K562 (cell line): ENCODE data around the gene LRMDA. TPM values are rescaled to one million over a fixed set of nuclear protein-coding genes. Genes with fewer than 3 reads are reported as not detected.

ENCODE experiments used
- ATAC-seq: fragments of 200-7000 bp; cut with Tn5 transposase; 3 replicates; pipeline ENCODE4 v1.9.1; 2020; ENCODE audit warnings: moderate library complexity
- BruUV-seq: library from RNA; stranded (reverse); fragments of 400-500 nt; replicated peaks from 2 replicates; lab custom pipeline; 2021; lab: Mats Ljungman, UMichigan
- CTCF ChIA-PET: fragments of 300-600 bp; formaldehyde crosslinking; extraction: SDS; loops from one replicate; lab custom pipeline; 2021; ENCODE audit warnings: low intra/inter-chr PET ratio; lab: Yijun Ruan, JAX
- POLR2A ChIA-PET: fragments of 300-600, 350-650 bp; sonication (Branson Sonifier 250); formaldehyde crosslinking; extraction: SDS; loops from one replicate; lab custom pipeline; 2021; ENCODE audit warnings: antibody characterized with exemption, inconsistent platforms; lab: Yijun Ruan, JAX
- DNase-seq, 4 experiments: peaks; one replicate each; pipeline versions ENCODE4 v3.0.0 to v3.0.0-alpha.2; 2011 to 2018; ENCODE audit warnings: low spot score in 3 of 4, mixed read lengths in 3 of 4; ENCODE audit errors: extremely low read depth in 1 of 4
- FAIRE-seq: peaks from 2 replicates; lab custom pipeline; 2011; peaks lifted over from hg19 to GRCh38; lab: Jason Lieb, UNC
- H2AFZ ChIP-seq: 2 replicates; pipeline ENCODE4 v1.6.0; 2011; ENCODE audit warnings: low read depth, low read length, control low read depth, inconsistent platforms
- H3K27ac ChIP-seq: fragments of 200-600 bp; 3 replicates; pipeline ENCODE4 v1.8.0; 2011; ENCODE audit warnings: low read depth, mild to moderate bottlenecking, control low read depth, inconsistent platforms, low read length, moderate library complexity, mixed read lengths; ENCODE audit errors: extremely low read depth
- H3K27me3 ChIP-seq, 2 experiments: fragments of 300-600 bp in 1 of 2; 2 replicates in 1 of 2; 3 replicates in 1 of 2; pipeline versions ENCODE4 v1.6.0 to v1.8.0; 2011; ENCODE audit warnings: inconsistent platforms in 2 of 2, low read length in 2 of 2, mild to moderate bottlenecking in 1 of 2, mixed read lengths in 1 of 2, moderate library complexity in 1 of 2; ENCODE audit not compliant: control insufficient read depth in 2 of 2, insufficient read depth in 2 of 2
- H3K36me3 ChIP-seq: fragments of 300-600 bp; 3 replicates; pipeline ENCODE4 v1.8.0; 2011; ENCODE audit warnings: mild to moderate bottlenecking, low read length, inconsistent platforms; ENCODE audit not compliant: control insufficient read depth, insufficient read depth
- H3K4me1 ChIP-seq, 2 experiments: fragments of 200-600 bp in 1 of 2; replicated peaks in 1 of 2; 2 replicates in 1 of 2; 3 replicates in 1 of 2; pipeline versions ENCODE4 v1.5.1 to v1.8.0; 2011; ENCODE audit warnings: inconsistent platforms in 2 of 2, low read length in 2 of 2, mild to moderate bottlenecking in 1 of 2, mixed read lengths in 1 of 2, moderate library complexity in 1 of 2; ENCODE audit not compliant: control insufficient read depth in 2 of 2, insufficient read depth in 2 of 2
- H3K4me2 ChIP-seq: 2 replicates; pipeline ENCODE4 v1.6.1; 2011; ENCODE audit warnings: low read length, control low read depth, inconsistent platforms, mixed read lengths; ENCODE audit not compliant: insufficient read depth
- H3K4me3 ChIP-seq: fragments of 200-600 bp; sonication (generic), shearing (Covaris generic); 2 replicates; pipeline ENCODE4 v1.5.1; 2016; ENCODE audit warnings: control low read depth, inconsistent platforms
- H3K79me2 ChIP-seq: fragments of 200-600 bp; 3 replicates; pipeline ENCODE4 v1.8.0; 2011; ENCODE audit warnings: low read length, inconsistent platforms; ENCODE audit not compliant: control insufficient read depth, insufficient read depth
- H3K9ac ChIP-seq, 2 experiments: 2 replicates each; pipeline versions ENCODE4 v1.6.0 to v1.6.1; 2011; ENCODE audit warnings: low read depth in 2 of 2, low read length in 2 of 2, control low read depth in 1 of 2, inconsistent platforms in 1 of 2, mild to moderate bottlenecking in 1 of 2, mixed read lengths in 1 of 2; ENCODE audit not compliant: insufficient read depth in 1 of 2
- H3K9me1 ChIP-seq: one replicate; pipeline ENCODE4 v1.6.0; 2011; ENCODE audit warnings: inconsistent platforms, mild to moderate bottlenecking, low read length, moderate library complexity; ENCODE audit not compliant: control insufficient read depth, insufficient read depth
- H3K9me3 ChIP-seq: replicated peaks from 2 replicates; pipeline ENCODE4 v1.5.1; 2011; ENCODE audit warnings: low read depth, low read length, inconsistent platforms; ENCODE audit not compliant: control insufficient read depth, insufficient read depth
- H4K20me1 ChIP-seq: replicated peaks from 2 replicates; pipeline ENCODE4 v1.6.1; 2011; ENCODE audit warnings: low read length, inconsistent platforms, mixed read lengths; ENCODE audit not compliant: control insufficient read depth, insufficient read depth
- BDP1 ChIP-seq: IDR thresholded peaks from 3 replicates; pipeline ENCODE4 v1.6.1; 2011; ENCODE audit not compliant: insufficient read length, insufficient read depth
- EHMT2 ChIP-seq: fragments of 450-650 bp; IDR thresholded peaks from 2 replicates; pipeline ENCODE4 v1.6.1; 2018; ENCODE audit warnings: antibody characterized with exemption
- POLR2A ChIP-seq: fragments of 450-650 bp; conservative IDR thresholded peaks from 2 replicates; pipeline ENCODE4 v1.6.1; 2016
- SMARCB1 ChIP-seq: IDR thresholded peaks from 2 replicates; pipeline ENCODE4 v1.6.1; 2011; ENCODE audit warnings: improper control_type of control experiment, low read depth; ENCODE audit not compliant: insufficient read length
- ZBTB17 ChIP-seq: fragments of 450-650 bp; formaldehyde crosslinking; IDR thresholded peaks from 2 replicates; pipeline ENCODE4 v1.4.0; 2020; ENCODE audit warnings: mild to moderate bottlenecking
- WGBS: fragments of 100-300 bp; shearing (Covaris generic); methylation state at CpG from one replicate; pipeline ENCODE4 v1.1.6; 2016; ENCODE audit warnings: low coverage, mixed read lengths; ENCODE audit not compliant: insufficient coverage; ENCODE audit errors: missing lambda C conversion rate; 5-methylcytosine and 5-hydroxymethylcytosine counted together
- in situ Hi-C: fragments of 300-500 bp; cut with MboI; formaldehyde crosslinking; loops from 4 replicates; pipeline ENCODE4 v1.15.0; 2018; ENCODE audit warnings: inconsistent platforms, mixed read lengths
- intact Hi-C: fragments of 100-400 bp; cut with micrococcal nuclease; formaldehyde crosslinking; loops from 2 replicates; pipeline ENCODE4 v1.14.2; 2022
- polyA plus RNA-seq, 8 experiments: library from polyadenylated mRNA; depleted of rRNA in 4 of 8; stranded (reverse) in 5 of 8; unstranded in 3 of 8; fragments of >200 nt; fragmentation: Nextera tagmentation in 2 of 8; fragmentation: Illumina TruSeq in 1 of 8; extraction: Ambion mirVana in 2 of 8; extraction: Trizol in 1 of 8; gene quantifications; 2 replicates each; pipeline versions ENCODE4 v1.2.1 to v1.2.3, GENCODE V29; 2011 to 2014; ENCODE audit warnings: inconsistent platforms in 1 of 8, missing spikeins in 1 of 8
- total RNA-seq, 7 experiments: library from RNA; depleted of rRNA in 6 of 7; stranded (reverse); fragments of >200 nt in 6 of 7; fragmentation: Illumina TruSeq in 2 of 7; extraction: Trizol in 2 of 7; gene quantifications; 2 replicates each; pipeline versions ENCODE4 v1.2.1 to v1.2.3, GENCODE V29; 2011 to 2021; ENCODE audit warnings: low replicate concordance in 1 of 7
- TF ChIP-seq, protein P1 (sequence below): fragments of 250-450 bp; sonication (Bioruptor Pico); IDR thresholded peaks from 2 replicates; pipeline ENCODE4 v1.9.0; 2021; ENCODE audit warnings: mild to moderate bottlenecking
- TF ChIP-seq, protein P2 (sequence below): sonication (generic); formaldehyde crosslinking; IDR thresholded peaks from 2 replicates; pipeline ENCODE4 v1.8.1; 2023; ENCODE audit warnings: missing genetic modification reagents, mild to moderate bottlenecking, borderline replicate concordance

LRMDA gene
- total and polyA plus RNA-seq, 9 of the 15 experiments (the other 6 are each of a cell fraction or from before 2014, with no cell fraction given): 0.25 TPM; not detected in 8

DNA sequence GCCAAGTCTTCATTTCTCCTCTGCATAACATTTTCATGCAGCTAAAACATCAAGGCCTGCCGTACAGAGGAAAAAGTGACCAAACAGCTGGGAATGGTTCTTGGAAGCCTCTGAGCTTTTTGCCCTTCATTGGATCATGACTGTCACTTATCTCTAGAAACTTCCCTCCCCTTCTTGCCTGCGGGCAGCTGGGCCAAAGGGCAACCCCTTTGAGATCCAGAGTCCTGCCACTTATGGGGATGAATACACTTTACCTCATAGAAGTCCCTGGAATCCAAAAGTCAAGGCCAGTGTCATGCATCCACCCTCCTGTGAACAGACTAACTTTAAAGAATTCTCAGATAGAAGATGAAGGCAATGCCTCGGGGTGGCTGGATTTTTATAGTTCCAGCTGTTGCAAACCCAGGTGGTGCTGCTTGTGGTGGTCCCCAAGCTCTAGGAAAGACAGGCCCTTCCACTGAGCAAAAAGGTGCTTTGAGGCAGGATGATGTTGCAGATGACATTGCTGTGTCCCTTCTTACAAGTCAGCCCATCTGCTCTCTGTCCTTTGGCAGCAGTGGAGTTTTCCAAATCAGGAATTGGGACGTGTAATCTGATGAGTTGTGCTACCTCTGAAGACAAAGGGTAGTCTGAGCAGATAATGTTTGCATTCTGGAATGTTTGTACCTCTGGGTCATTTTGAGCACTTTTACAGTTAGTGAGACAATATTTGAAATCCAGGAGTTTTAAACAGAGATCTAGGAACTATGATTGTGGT lies 64.2 kb downstream of the LRMDA start:
- DNase-seq (no peak), ATAC-seq (no peak), FAIRE-seq (no peak)
- H3K4me2 ChIP-seq: no peak overlapping the region
- no peaks in the 10 kb centered on the region for H4K20me1 ChIP-seq
- no peaks in the 10 kb centered on the region for H3K9me1 ChIP-seq
- no peaks in the 10 kb centered on the region for H3K36me3 ChIP-seq
- H3K79me2 ChIP-seq: no peaks in the 10 kb centered on the region
- BruUV-seq: no TSS peak
- CTCF ChIA-PET: no interaction called here
- no peaks in the 10 kb centered on the region for H3K9me3 ChIP-seq
- POLR2A ChIA-PET: interaction anchor here (0.6 to 1.0 kb wide), 2 partner anchors 12 to 1838 kb away, joined by 3 read pairs; no protein-coding TSS in a partner anchor
- intact Hi-C loops: no loop called here
- TF ChIP-seq EHMT2 (no peak), SMARCB1 (no peak), BDP1 (no peak), POLR2A (no peak), ZBTB17 (CRISPR knock-in tag) (no peak)
- TF ChIP-seq, protein P1, sequence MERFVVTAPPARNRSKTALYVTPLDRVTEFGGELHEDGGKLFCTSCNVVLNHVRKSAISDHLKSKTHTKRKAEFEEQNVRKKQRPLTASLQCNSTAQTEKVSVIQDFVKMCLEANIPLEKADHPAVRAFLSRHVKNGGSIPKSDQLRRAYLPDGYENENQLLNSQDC: no peak
- TF ChIP-seq, protein P2, sequence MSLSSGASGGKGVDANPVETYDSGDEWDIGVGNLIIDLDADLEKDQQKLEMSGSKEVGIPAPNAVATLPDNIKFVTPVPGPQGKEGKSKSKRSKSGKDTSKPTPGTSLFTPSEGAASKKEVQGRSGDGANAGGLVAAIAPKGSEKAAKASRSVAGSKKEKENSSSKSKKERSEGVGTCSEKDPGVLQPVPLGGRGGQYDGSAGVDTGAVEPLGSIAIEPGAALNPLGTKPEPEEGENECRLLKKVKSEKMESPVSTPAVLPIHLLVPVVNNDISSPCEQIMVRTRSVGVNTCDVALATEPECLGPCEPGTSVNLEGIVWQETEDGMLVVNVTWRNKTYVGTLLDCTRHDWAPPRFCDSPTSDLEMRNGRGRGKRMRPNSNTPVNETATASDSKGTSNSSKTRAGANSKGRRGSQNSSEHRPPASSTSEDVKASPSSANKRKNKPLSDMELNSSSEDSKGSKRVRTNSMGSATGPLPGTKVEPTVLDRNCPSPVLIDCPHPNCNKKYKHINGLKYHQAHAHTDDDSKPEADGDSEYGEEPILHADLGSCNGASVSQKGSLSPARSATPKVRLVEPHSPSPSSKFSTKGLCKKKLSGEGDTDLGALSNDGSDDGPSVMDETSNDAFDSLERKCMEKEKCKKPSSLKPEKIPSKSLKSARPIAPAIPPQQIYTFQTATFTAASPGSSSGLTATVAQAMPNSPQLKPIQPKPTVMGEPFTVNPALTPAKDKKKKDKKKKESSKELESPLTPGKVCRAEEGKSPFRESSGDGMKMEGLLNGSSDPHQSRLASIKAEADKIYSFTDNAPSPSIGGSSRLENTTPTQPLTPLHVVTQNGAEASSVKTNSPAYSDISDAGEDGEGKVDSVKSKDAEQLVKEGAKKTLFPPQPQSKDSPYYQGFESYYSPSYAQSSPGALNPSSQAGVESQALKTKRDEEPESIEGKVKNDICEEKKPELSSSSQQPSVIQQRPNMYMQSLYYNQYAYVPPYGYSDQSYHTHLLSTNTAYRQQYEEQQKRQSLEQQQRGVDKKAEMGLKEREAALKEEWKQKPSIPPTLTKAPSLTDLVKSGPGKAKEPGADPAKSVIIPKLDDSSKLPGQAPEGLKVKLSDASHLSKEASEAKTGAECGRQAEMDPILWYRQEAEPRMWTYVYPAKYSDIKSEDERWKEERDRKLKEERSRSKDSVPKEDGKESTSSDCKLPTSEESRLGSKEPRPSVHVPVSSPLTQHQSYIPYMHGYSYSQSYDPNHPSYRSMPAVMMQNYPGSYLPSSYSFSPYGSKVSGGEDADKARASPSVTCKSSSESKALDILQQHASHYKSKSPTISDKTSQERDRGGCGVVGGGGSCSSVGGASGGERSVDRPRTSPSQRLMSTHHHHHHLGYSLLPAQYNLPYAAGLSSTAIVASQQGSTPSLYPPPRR (CRISPR knock-in tag): no peak
- in situ Hi-C loops: no loop called here
- WGBS: 2% methylated on average over 4 of the region's 4 CpGs
- no peaks in the 10 kb centered on the region for H3K27me3 ChIP-seq
- H3K9ac ChIP-seq: no peak overlapping the region
- H3K4me3 ChIP-seq: no peak overlapping the region
- H3K4me1 ChIP-seq: no peaks in the 10 kb centered on the region
- H3K27ac ChIP-seq: no peak overlapping the region
- no peak overlapping the region for H2AFZ ChIP-seq
